Body of pancreas (tissue), 4 donors: ENCODE data around the gene COL12A1.

ENCODE experiments used
- CTCF ChIP-seq, 7 experiments: fragments of 450-650 bp in 4 of 7; fragments of 200-600 bp in 3 of 7; sonication (generic) in 3 of 7; IDR thresholded peaks; one replicate each; pipeline ENCODE4 v1.5.1; 2016 to 2019; ENCODE audit warnings: antibody characterized with exemption in 7 of 7
- POLR2A ChIP-seq, 3 donors: fragments of 450-650 bp; IDR thresholded peaks; one replicate each; pipeline ENCODE4 v1.6.1; 2016; ENCODE audit warnings: antibody characterized with exemption in 3 of 3, mild to moderate bottlenecking in 2 of 3

GRCh38 chr6:75079589-75079988 is 126.3 kb downstream of the COL12A1 start:
- no peak for TF ChIP-seq CTCF (IDR thresholded peaks at IDR 0.05)
- TF ChIP-seq POLR2A (IDR thresholded peaks at IDR 0.05), result no peak
